ENCODE measurements around the gene MRPL51. TPM values are rescaled to one million over a fixed set of nuclear protein-coding genes. Genes with fewer than 3 reads are reported as not detected.

The MRPL51 gene
- total RNA-seq, 3 donors from 2014 or later (not counting 1 experiment from before 2014, with no cell fraction given), result 32.8 to 48.3 (median 45.4) TPM

DNA sequence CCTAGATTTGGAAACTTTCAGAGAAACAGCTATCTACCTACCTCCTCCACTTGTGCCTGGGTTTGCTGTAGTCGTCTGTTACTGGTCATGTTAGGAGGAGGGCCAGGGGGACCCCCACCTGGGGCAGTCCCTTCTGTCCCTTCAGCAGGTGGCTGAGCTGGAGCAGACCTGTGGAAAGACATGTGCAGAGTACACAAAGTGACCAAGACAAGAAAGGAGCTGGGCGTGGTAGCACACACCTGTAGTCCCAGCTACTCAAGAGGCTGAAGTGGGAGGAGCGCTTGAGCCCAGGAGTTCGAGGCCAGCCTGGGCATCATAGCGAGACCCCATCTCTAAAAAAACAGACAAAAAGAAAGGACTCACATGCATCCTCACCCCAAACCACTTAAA, 26.9 kb downstream of the MRPL51 start:
- Mint-ChIP-seq H3K9me3 (no peaks in the 10 kb centered on the region), H3K4me3 (no peak overlapping the region), H3K27me3 (ENCODE audit: low read depth in 2 of 2) (no peaks in the 10 kb centered on the region), H3K36me3 (peaks cover 7% of the 10 kb centered on the region), H3K27ac (peak overlapping the region; percentile 95 to 97), H3K4me1 (peaks cover 75 to 89% of the 10 kb centered on the region in 2 donors)
- Histone ChIP-seq H3K27me3 (ENCODE audit: control insufficient read depth, insufficient read depth, low read length) (no peaks in the 10 kb centered on the region), H3K4me1 (ENCODE audit: control insufficient read depth, insufficient read depth, low read length) (peaks cover 63% of the 10 kb centered on the region), H3K4me3 (ENCODE audit: low read length) (no peak overlapping the region), H3K36me3 (ENCODE audit: control insufficient read depth, insufficient read depth, low read length) (peaks cover 40% of the 10 kb centered on the region), H3K27ac (ENCODE audit: low read length) (no peak overlapping the region), H3K9me3 (ENCODE audit: control insufficient read depth, insufficient read depth, low read length) (no peaks in the 10 kb centered on the region)
- ATAC-seq (no peak), DNase-seq (peak in 1 of 2 donors; percentile 11)
- TF ChIP-seq, protein P1, sequence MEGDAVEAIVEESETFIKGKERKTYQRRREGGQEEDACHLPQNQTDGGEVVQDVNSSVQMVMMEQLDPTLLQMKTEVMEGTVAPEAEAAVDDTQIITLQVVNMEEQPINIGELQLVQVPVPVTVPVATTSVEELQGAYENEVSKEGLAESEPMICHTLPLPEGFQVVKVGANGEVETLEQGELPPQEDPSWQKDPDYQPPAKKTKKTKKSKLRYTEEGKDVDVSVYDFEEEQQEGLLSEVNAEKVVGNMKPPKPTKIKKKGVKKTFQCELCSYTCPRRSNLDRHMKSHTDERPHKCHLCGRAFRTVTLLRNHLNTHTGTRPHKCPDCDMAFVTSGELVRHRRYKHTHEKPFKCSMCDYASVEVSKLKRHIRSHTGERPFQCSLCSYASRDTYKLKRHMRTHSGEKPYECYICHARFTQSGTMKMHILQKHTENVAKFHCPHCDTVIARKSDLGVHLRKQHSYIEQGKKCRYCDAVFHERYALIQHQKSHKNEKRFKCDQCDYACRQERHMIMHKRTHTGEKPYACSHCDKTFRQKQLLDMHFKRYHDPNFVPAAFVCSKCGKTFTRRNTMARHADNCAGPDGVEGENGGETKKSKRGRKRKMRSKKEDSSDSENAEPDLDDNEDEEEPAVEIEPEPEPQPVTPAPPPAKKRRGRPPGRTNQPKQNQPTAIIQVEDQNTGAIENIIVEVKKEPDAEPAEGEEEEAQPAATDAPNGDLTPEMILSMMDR (IDR thresholded peaks at IDR 0.05), result no peak
- WGBS (ENCODE audit: insufficient coverage), result 98% methylated on average over 5 of the region's 5 CpGs
- intact Hi-C loops (cut with micrococcal nuclease), result no loop called here

DNA sequence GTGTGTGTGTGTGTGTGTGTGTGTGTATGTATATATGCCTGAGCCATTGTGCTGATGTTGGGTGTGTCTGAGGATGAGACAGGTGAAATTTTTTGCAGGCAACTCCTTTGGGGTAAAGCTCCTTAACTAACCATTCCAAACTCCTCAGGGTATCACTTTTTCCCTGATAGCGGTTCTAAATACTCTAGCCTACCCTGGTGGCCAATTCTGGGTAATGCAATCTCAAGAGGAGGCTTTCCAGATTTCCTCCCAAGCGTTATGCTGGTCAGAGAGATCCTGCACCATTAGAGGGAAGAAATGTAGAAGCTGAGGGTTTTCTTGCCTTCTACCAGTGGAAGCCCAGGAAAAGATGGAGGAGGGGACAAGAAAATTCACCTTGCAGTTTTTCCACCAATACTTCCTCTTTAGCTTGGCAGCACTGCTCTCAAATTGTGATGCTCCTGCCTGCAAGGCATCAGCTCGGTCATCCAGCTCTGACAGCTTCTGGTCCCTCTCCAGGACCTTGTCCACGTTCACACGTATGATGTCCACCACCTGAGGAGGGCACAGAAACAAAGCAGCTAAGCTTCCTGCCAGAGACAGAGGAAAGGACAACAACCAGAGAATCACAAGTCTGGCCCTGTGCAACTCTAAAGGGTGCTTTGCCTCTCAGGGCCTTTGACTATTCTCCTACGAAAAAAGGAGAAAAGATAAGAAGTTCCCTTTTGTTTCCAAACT, 27.4 kb downstream of the MRPL51 start:
- Histone ChIP-seq H3K4me1 (ENCODE audit: control insufficient read depth, insufficient read depth, low read length) (peaks cover 65% of the 10 kb centered on the region), H3K9me3 (ENCODE audit: control insufficient read depth, insufficient read depth, low read length) (no peaks in the 10 kb centered on the region), H3K36me3 (ENCODE audit: control insufficient read depth, insufficient read depth, low read length) (peaks cover 42% of the 10 kb centered on the region), H3K27ac (ENCODE audit: low read length) (no peak overlapping the region), H3K4me3 (ENCODE audit: low read length) (no peak overlapping the region), H3K27me3 (ENCODE audit: control insufficient read depth, insufficient read depth, low read length) (no peaks in the 10 kb centered on the region)
- peak overlapping the region; percentile 67 for H3K4me3 Mint-ChIP-seq
- peak overlapping the region; percentile 95 to 97 for H3K27ac Mint-ChIP-seq
- ATAC-seq, result peak in 1 of 3 donors; percentile 22
- peaks cover 77 to 89% of the 10 kb centered on the region in 2 donors for H3K4me1 Mint-ChIP-seq
- intact Hi-C loops (cut with micrococcal nuclease), result loop anchor here (1.0 kb wide), 1 partner anchor 42 kb away; no protein-coding TSS in a partner anchor
- no peaks in the 10 kb centered on the region for H3K27me3 Mint-ChIP-seq (ENCODE audit: low read depth in 2 of 2)
- H3K36me3 Mint-ChIP-seq, result peaks cover 7% of the 10 kb centered on the region
- no peaks in the 10 kb centered on the region for H3K9me3 Mint-ChIP-seq
- 58% methylated on average over 6 of the region's 6 CpGs for WGBS (ENCODE audit: insufficient coverage)
- peak in 1 of 2 donors; percentile 85 for DNase-seq
- TF ChIP-seq, protein P1 (IDR thresholded peaks at IDR 0.05), result peak; percentile 82

DNA sequence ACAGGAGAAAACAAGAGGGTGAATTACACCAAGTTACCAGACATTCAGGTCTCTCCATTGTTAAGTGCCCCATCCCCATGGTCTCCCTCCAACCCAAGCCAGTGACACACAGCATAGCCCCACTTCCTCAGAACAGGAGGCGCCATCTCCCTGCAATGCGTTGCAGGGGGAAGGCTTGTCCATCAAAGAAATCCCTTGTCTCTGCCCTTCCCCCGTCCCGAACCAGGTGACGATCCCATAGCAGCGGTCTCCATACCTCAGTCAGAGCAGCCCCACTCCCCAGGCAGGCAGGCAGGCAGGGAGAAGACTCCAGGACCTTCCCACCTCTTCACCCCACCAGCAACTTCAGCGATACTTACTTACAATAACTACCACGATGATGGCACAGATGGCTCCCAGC, 28.5 kb downstream of the MRPL51 start:
- Mint-ChIP-seq H3K36me3 (peaks cover 7% of the 10 kb centered on the region), H3K9me3 (no peaks in the 10 kb centered on the region), H3K4me1 (peaks cover 74 to 89% of the 10 kb centered on the region in 2 donors), H3K4me3 (peak overlapping the region; percentile 74), H3K27ac (peak overlapping the region; percentile 95 to 97), H3K27me3 (ENCODE audit: low read depth in 2 of 2) (no peaks in the 10 kb centered on the region)
- Histone ChIP-seq H3K36me3 (ENCODE audit: control insufficient read depth, insufficient read depth, low read length) (peaks cover 50% of the 10 kb centered on the region), H3K27me3 (ENCODE audit: control insufficient read depth, insufficient read depth, low read length) (no peaks in the 10 kb centered on the region), H3K4me3 (ENCODE audit: low read length) (no peak overlapping the region), H3K9me3 (ENCODE audit: control insufficient read depth, insufficient read depth, low read length) (no peaks in the 10 kb centered on the region), H3K4me1 (ENCODE audit: control insufficient read depth, insufficient read depth, low read length) (peaks cover 68% of the 10 kb centered on the region), H3K27ac (ENCODE audit: low read length) (peak overlapping the region; percentile 88)
- intact Hi-C loops (cut with micrococcal nuclease), result loop anchor here (5.0 kb wide), 1 partner anchor 143 kb away; the partner anchor contains the start of gene CHD4
- TF ChIP-seq, protein P1 (IDR thresholded peaks at IDR 0.05), result no peak
- WGBS (ENCODE audit: insufficient coverage), result 96% methylated on average over 8 of the region's 8 CpGs
- no peak for DNase-seq
- ATAC-seq, result no peak
